HG03108 (cell line): ENCODE data around the gene C10orf71.

Source experiments
- ATAC-seq: cut with Tn5 transposase; IDR thresholded peaks from one replicate; pipeline ENCODE4 v1.9.1; 2021; ENCODE audit warnings: moderate library complexity; ENCODE audit not compliant: unreplicated experiment

C10orf71 gene

GRCh38 chr10:49330127-49330665 is 31.2 kb downstream of the C10orf71 start:
- no peak for ATAC-seq

- ATAC-seq: no peak
These were observed 32.5 kb downstream of the C10orf71 start for GRCh38 chr10:49331431-49331830.

- no peak for ATAC-seq
These were observed 33.4 kb downstream of the C10orf71 start for GRCh38 chr10:49332333-49332732.

- no peak for ATAC-seq
These were observed 33.8 kb downstream of the C10orf71 start for GRCh38 chr10:49332768-49333167.

- no peak for ATAC-seq
These were observed 34.2 kb downstream of the C10orf71 start for GRCh38 chr10:49333192-49333591.

- no peak for ATAC-seq
These were observed 36.0 kb downstream of the C10orf71 start for GRCh38 chr10:49334964-49335363.

- ATAC-seq: no peak
These were observed 36.5 kb downstream of the C10orf71 start for GRCh38 chr10:49335364-49335972.

- no peak for ATAC-seq
These were observed 39.6 kb downstream of the C10orf71 start for GRCh38 chr10:49338604-49339003.

- ATAC-seq: no peak
These were observed 45.9 kb downstream of the C10orf71 start for GRCh38 chr10:49344840-49345239.

GRCh38 chr10:49347342-49347741 is 48.4 kb downstream of the C10orf71 start:
- ATAC-seq: no peak

GRCh38 chr10:49347827-49348226 is 48.9 kb downstream of the C10orf71 start:
- ATAC-seq: no peak

GRCh38 chr10:49348593-49348992 is 49.6 kb downstream of the C10orf71 start:
- ATAC-seq: no peak

GRCh38 chr10:49349390-49349789 is 50.4 kb downstream of the C10orf71 start:
- no peak for ATAC-seq

GRCh38 chr10:49350138-49350537 is 51.2 kb downstream of the C10orf71 start:
- no peak for ATAC-seq

GRCh38 chr10:49350846-49351532 is 52.0 kb downstream of the C10orf71 start:
- no peak for ATAC-seq

GRCh38 chr10:49351669-49352068 is 52.7 kb downstream of the C10orf71 start:
- ATAC-seq: no peak

- ATAC-seq: no peak
These were observed 53.4 kb downstream of the C10orf71 start for GRCh38 chr10:49352323-49352722.

GRCh38 chr10:49353026-49353894 is 54.3 kb downstream of the C10orf71 start:
- ATAC-seq: no peak

GRCh38 chr10:49353895-49354566 is 55.1 kb downstream of the C10orf71 start:
- no peak for ATAC-seq

GRCh38 chr10:49354593-49354992 is 55.6 kb downstream of the C10orf71 start:
- ATAC-seq: no peak

- ATAC-seq: no peak
These were observed 56.3 kb downstream of the C10orf71 start for GRCh38 chr10:49355221-49355620.
